Activated naive CD8-positive, alpha-beta T cell treated with anti-CD3 and anti-CD28 coated beads, Interleukin-2, amount 10 ng/mL, durations not matched to agents 7 days and 5 days (primary cell): Measurements from ENCODE around the gene GPR108. TPM values are rescaled to one million over a fixed set of nuclear protein-coding genes. Genes with fewer than 3 reads are reported as not detected.
"Not testable (repeated sequence)": the region's sequence is repeated elsewhere in the genome, so short reads cannot be mapped to it uniquely, and the experiment has no call there.

Experiments
- ATAC-seq: fragments of 150-1000 bp; cut with Tn5 transposase; one replicate; pipeline ENCODE4 v1.10.0; 2021; ENCODE audit warnings: low read depth, moderate library complexity
- POLR2A ChIA-PET: fragments of 350-600 bp; sonication (Branson Sonifier 250); formaldehyde crosslinking; loops from one replicate; lab custom pipeline; 2021; ENCODE audit warnings: antibody characterized with exemption; lab: Charles Lee
- DNase-seq: peaks from one replicate; pipeline ENCODE4 v3.0.0; 2021
- H3K27ac Mint-ChIP-seq: one replicate; pipeline ENCODE4 v1.8.0; 2022; ENCODE audit warnings: mild to moderate bottlenecking, mixed read lengths
- H3K27me3 Mint-ChIP-seq: one replicate; pipeline ENCODE4 v1.8.0; 2022; ENCODE audit warnings: mild to moderate bottlenecking, moderate library complexity, mixed read lengths
- H3K36me3 Mint-ChIP-seq: one replicate; pipeline ENCODE4 v1.8.0; 2021; ENCODE audit warnings: mild to moderate bottlenecking, mixed read lengths
- H3K4me1 Mint-ChIP-seq: one replicate; pipeline ENCODE4 v1.8.0; 2021; ENCODE audit warnings: mixed read lengths
- H3K4me3 Mint-ChIP-seq: one replicate; pipeline ENCODE4 v1.8.0; 2022; ENCODE audit warnings: mild to moderate bottlenecking, moderate library complexity, mixed read lengths
- H3K9me3 Mint-ChIP-seq: one replicate; pipeline ENCODE4 v1.8.0; 2021; ENCODE audit warnings: mixed read lengths
- total RNA-seq, 2 experiments: library from RNA; stranded (reverse); gene quantifications; one replicate each; pipeline ENCODE4 v1.2.3, GENCODE V29; 2021

Gene GPR108
- total RNA-seq, 2 experiments from 2014 or later: 82.8 to 91.7 TPM

DNA sequence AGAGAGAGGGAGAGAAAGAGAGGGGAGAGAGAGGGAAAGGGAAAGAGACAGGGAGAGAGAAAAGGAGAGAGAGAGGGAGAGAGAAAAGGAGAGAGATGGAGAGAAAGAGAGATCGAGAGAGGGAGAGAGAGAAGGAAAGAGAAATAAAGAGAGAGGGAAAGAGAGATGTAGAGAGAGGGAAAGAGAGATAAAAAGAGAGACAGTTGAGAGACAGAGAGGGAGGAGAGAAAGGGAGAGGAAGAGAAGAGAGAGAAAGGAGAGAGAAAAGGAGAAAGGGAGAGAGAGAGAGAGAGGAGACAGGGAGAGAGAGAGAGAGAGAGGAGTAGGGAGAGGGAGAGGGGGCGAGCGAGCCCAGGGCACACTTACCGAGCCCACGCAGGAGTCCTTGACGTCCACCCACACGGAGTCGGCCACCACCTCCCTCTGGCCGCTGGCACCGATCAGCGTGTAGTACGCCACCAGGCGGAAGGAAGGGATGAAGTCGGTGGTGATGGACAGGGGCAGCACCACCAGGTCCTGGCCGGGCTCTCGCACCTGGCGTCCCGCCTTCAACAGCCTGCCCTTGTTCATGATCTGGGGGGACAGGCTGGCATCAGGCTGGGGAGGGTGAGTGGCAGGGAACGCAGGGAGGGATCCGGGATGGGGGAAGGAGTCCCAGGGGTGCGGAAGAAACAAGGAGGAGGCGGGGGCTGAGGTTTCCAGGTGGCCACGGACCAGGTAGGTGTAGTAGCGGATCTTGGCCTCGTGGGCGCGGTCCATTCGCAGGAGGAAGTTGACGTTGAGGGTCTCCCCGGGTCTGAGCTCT, 26.9 kb downstream of the GPR108 start:
- no peak for ATAC-seq
- Mint-ChIP-seq H3K27ac (peak overlapping the region; percentile 80), H3K4me3 (peak overlapping the region; percentile 53), H3K9me3 (no peaks in the 10 kb centered on the region), H3K36me3 (no peaks in the 10 kb centered on the region), H3K27me3 (peaks cover 31% of the 10 kb centered on the region), H3K4me1 (peaks cover 11% of the 10 kb centered on the region)
- no peak for DNase-seq
- POLR2A ChIA-PET: no interaction called here

- Mint-ChIP-seq H3K27me3 (peaks cover 35% of the 10 kb centered on the region), H3K9me3 (no peaks in the 10 kb centered on the region), H3K4me1 (peaks cover 11% of the 10 kb centered on the region), H3K27ac (no peak overlapping the region), H3K4me3 (no peak overlapping the region), H3K36me3 (no peaks in the 10 kb centered on the region)
- ATAC-seq (no peak), DNase-seq (no peak)
- POLR2A ChIA-PET: no interaction called here
These were observed 27.8 kb downstream of the GPR108 start for GRCh38 chr19:6709549-6709948.

DNA sequence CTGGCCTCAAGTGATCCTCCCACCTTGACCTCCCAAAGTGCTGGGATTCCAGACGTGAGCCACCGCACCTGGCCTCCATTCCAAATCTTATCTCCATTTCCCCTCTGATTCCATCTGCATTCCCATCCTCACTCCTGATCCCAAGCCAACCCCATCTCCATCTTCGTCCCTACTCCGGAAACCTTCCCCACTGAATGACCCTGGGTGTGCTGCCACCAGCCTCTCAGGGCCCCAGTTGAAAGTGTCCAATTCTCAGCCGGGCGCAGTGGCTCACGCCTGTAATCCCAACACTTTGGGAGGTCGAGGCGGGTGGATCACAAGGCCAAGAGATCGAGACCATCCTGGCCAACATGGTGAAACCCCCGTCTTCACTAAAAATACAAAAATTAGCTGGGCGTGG, 28.5 kb downstream of the GPR108 start:
- DNase-seq, H3K9me3 Mint-ChIP-seq, H3K27ac Mint-ChIP-seq, H3K4me3 Mint-ChIP-seq, ATAC-seq, POLR2A ChIA-PET, H3K36me3 Mint-ChIP-seq: not testable (repeated sequence)
- Mint-ChIP-seq H3K4me1 (peaks cover 11% of the 10 kb centered on the region), H3K27me3 (peaks cover 35% of the 10 kb centered on the region)

DNA sequence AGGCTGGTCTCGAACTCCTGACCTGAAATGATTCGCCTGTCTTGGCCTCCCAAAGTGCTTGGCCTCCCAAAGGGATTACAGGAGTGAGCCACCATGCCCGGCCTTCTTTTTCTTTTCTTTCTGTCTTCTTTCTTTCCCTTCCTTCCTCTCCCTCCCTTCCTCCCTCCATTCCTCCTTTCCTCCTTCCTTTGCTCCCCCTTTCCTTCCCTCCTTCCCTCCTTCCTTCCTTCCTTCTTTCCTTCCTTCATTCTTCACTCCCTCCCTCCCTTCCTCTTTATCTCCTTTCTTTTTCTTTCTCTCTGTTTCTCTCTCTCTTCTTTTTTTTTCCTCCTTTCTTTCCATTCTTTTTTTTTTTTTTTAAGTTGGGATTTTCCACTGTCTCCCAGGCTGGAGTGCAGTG, 29.0 kb downstream of the GPR108 start:
- ATAC-seq: no peak
- H3K9me3 Mint-ChIP-seq: no peaks in the 10 kb centered on the region
- POLR2A ChIA-PET: no interaction called here

DNA sequence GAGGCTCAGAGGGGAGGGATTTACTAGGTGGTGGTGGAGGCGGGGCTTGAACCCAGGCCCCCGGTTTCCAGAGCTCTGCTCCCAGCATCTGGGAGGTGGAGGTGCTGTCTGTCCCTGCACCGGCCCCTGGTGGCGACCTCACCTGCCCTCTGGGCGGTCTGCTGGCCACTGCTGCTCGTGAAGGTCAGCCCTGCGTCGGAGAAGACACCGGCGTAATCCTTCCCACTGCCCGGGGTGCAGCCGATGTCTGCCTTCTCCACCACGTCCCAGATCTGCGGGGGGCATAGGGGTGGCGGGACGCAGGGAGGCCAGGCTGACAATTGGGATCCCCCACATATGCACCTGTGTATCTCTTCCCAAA, 29.7 kb downstream of the GPR108 start:
- Mint-ChIP-seq H3K27ac (peak overlapping the region; percentile 45), H3K4me1 (peaks cover 11% of the 10 kb centered on the region), H3K27me3 (peaks cover 37% of the 10 kb centered on the region), H3K9me3 (no peaks in the 10 kb centered on the region), H3K4me3 (no peak overlapping the region), H3K36me3 (no peaks in the 10 kb centered on the region)
- no peak for DNase-seq
- POLR2A ChIA-PET: no interaction called here
- ATAC-seq: no peak

More for the DNA sequence above, 29.0 kb downstream of the GPR108 start:
- Mint-ChIP-seq H3K4me1 (peaks cover 11% of the 10 kb centered on the region), H3K4me3 (no peak overlapping the region), H3K27me3 (peaks cover 35% of the 10 kb centered on the region), H3K36me3 (no peaks in the 10 kb centered on the region), H3K27ac (no peak overlapping the region)
- DNase-seq: no peak

DNA sequence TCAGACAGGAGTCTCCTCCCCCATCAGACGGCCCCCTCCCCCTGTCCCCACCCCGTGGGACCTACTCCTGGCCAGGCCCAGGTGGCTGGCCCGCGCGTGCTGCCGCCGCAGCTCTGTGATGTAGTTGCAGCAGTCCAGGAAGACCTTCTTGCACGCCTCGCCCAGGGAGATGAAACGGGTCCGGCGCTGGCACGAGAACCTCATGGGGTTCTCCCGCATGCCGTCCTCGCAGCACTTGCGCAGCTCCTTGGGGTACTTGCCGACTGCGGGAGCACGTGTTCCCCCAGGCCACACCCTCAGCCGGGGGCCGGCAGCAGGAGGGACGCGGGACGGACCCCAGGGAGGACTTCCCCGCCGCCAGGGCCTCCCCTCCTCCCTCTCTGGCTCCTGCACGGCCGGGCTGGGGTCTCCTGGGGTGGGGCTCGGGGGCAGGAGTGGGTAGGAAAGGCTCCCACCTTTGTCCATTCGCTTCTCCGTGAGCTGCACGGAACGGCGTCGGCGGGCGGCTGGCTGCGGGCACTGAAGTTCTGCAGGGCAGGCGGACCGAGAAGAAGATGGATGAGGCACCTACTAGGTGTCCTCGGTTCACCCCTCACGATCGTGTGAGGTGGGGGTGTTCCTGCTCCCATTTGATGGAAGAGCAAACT, 30.2 kb downstream of the GPR108 start:
- Mint-ChIP-seq H3K9me3 (no peaks in the 10 kb centered on the region), H3K4me3 (no peak overlapping the region), H3K27ac (no peak overlapping the region), H3K36me3 (no peaks in the 10 kb centered on the region), H3K27me3 (peaks cover 39% of the 10 kb centered on the region), H3K4me1 (peaks cover 11% of the 10 kb centered on the region)
- POLR2A ChIA-PET: no interaction called here
- DNase-seq (no peak), ATAC-seq (no peak)

GRCh38 chr19:6706633-6706958, 30.8 kb downstream of the GPR108 start:
- POLR2A ChIA-PET: no interaction called here
- Mint-ChIP-seq H3K9me3 (no peaks in the 10 kb centered on the region), H3K36me3 (no peaks in the 10 kb centered on the region), H3K4me3 (no peak overlapping the region), H3K27me3 (peaks cover 39% of the 10 kb centered on the region), H3K27ac (no peak overlapping the region), H3K4me1 (peaks cover 11% of the 10 kb centered on the region)
- ATAC-seq (no peak), DNase-seq (no peak)

DNA sequence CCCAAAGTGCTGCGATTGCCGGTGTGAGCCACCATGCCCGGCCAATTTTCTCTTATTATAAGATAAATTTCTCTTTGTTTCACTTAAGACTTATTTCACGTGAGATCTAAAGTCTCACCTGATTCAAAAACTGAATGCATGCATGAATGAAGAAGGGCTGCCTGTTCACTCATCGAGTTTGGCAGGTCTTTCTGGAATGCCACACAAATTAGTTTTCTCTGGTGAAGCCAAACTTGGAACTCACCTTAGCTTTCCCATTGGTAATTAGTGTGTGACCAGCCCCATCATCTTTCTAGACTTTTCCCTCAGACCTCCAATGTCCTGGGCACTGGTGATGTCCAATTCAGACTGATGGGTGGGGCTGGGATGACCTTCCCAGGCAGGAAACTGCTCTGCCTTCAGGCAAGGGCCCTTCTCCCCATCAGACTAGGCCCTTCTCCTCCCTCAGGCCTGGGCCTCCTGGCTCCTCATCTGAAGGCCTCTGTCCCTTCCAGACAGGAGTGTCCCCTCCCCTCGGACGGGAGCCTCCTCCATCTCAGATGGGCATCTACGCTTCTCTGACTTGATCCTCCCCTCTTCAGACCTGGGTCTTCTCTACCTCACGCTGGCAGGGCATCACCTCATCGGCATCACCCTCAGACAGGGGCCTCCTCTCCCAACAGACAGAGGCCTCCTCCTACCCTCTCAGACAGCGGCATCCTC, 31.3 kb downstream of the GPR108 start:
- Mint-ChIP-seq H3K4me3 (no peak overlapping the region), H3K4me1 (peaks cover 11% of the 10 kb centered on the region), H3K27ac (no peak overlapping the region), H3K36me3 (no peaks in the 10 kb centered on the region), H3K27me3 (peaks cover 37% of the 10 kb centered on the region), H3K9me3 (no peaks in the 10 kb centered on the region)
- ATAC-seq: no peak
- no peak for DNase-seq
- POLR2A ChIA-PET: no interaction called here

- Mint-ChIP-seq H3K4me3 (no peak overlapping the region), H3K27me3 (peaks cover 11% of the 10 kb centered on the region), H3K9me3 (peaks cover 5% of the 10 kb centered on the region), H3K36me3 (peaks cover 2% of the 10 kb centered on the region), H3K27ac (no peak overlapping the region), H3K4me1 (peaks cover 9% of the 10 kb centered on the region)
- no peak for ATAC-seq
- no peak for DNase-seq
- POLR2A ChIA-PET: no interaction called here
These were observed 36.6 kb downstream of the GPR108 start for GRCh38 chr19:6700586-6701316.

DNA sequence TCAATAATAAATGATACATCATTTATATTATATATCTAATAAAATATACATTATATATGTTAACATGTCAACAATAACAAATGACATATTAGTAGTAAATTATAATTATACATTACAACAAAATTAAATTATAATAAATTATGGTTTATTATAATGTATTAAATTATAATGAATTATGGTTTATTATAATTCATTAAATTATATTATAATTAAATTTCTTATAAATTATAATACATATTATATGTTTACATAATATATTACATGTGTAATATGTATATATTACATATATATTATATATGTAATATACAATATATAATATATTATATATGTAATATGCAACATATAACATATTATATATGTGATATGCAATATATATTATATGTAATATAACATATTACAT, 37.4 kb downstream of the GPR108 start:
- peaks cover 9% of the 10 kb centered on the region for H3K4me1 Mint-ChIP-seq
- ATAC-seq: no peak
- H3K36me3 Mint-ChIP-seq: peaks cover 2% of the 10 kb centered on the region
- H3K27me3 Mint-ChIP-seq: peaks cover 12% of the 10 kb centered on the region
- H3K27ac Mint-ChIP-seq: no peak overlapping the region
- H3K9me3 Mint-ChIP-seq: peaks cover 5% of the 10 kb centered on the region
- POLR2A ChIA-PET: no interaction called here
- no peak for DNase-seq
- no peak overlapping the region for H3K4me3 Mint-ChIP-seq

DNA sequence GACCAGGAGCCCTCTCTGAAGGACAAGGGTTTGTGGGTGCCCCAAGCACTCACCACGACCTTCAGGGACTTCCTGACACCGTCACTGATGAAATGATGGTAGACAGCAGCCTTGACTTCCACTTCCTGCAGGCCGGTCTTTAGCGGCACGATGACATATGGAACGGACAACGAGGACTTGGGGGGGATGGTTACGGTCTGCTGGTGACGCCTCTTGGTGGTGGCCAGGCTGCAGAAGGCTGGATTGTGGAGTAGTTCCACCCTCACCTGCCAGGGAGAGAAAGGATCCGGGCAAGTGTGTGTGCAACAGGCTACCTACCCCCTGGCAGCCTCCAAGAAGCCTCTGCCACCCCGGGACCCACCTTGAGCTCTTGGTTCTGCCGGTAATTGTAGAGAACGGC, 40.1 kb downstream of the GPR108 start:
- Mint-ChIP-seq H3K4me3 (peak overlapping the region; percentile 32), H3K9me3 (peaks cover 5% of the 10 kb centered on the region), H3K36me3 (peaks cover 2% of the 10 kb centered on the region), H3K4me1 (peaks cover 10% of the 10 kb centered on the region), H3K27me3 (peaks cover 6% of the 10 kb centered on the region), H3K27ac (peak overlapping the region; percentile 56)
- POLR2A ChIA-PET: interaction anchor here (0.5 to 0.6 kb wide), 2 partner anchors 28 to 159 kb away, joined by 3 to 4 read pairs; no protein-coding TSS in a partner anchor
- peak; percentile 68 for ATAC-seq
- DNase-seq: no peak

DNA sequence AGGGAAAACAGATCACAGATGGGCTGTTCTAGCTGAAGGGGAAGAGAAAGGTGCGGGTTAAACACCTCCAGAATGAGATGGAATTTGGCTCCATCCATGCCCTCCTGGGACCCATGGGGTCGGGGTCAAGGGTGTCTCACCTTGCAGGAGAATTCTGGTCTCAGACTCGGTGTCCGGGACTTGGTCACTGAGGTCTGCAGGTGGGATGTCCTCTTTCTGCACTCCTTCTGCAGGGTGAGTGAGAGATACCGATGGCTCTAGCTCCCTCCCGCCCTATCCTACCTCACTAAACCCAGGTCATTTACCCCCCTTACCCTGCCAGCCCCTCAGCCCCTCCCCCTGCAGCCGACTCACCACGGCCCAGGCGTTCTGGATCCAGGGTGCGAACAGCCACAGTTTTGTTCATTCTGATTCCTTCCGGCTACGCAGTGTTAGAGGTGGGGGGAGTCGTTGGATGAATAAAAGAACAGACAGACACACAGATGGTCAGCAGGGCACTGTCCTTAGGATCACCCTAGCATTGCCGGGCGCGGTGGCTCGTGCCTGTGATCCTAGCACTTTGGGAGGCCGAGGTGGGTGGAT, 41.0 kb downstream of the GPR108 start:
- Mint-ChIP-seq H3K27ac (peak overlapping the region; percentile 12), H3K4me3 (no peak overlapping the region), H3K36me3 (peaks cover 2% of the 10 kb centered on the region), H3K4me1 (peaks cover 12% of the 10 kb centered on the region), H3K27me3 (peaks cover 7% of the 10 kb centered on the region), H3K9me3 (peaks cover 5% of the 10 kb centered on the region)
- no peak for ATAC-seq
- no peak for DNase-seq
- POLR2A ChIA-PET: no interaction called here
